Esophagus muscularis mucosa (tissue), 4 donors: Measurements from ENCODE around the gene IKZF1. TPM values are rescaled to one million over a fixed set of nuclear protein-coding genes. Genes with fewer than 3 reads are reported as not detected.

Source experiments
- DNase-seq: peaks from one replicate; pipeline ENCODE4 v3.0.0-alpha.2; 2017; ENCODE audit errors: extremely low spot score
- H3K27ac ChIP-seq, 4 donors: fragments of 200-600 bp; sonication (generic); replicated peaks in 1 of 4; 1 replicate in 3 of 4; 2 replicates in 1 of 4; pipeline ENCODE4 v1.5.1; 2016 to 2019; ENCODE audit warnings: mild to moderate bottlenecking in 1 of 4
- H3K27me3 ChIP-seq, 4 donors: fragments of 200-600 bp; sonication (generic); one replicate each; pipeline versions ENCODE4 v1.5.1 to v1.6.0; 2016 to 2019
- H3K36me3 ChIP-seq, 4 donors: fragments of 200-600 bp; sonication (generic); one replicate each; pipeline ENCODE4 v1.5.1; 2016 to 2019
- H3K4me1 ChIP-seq, 4 donors: fragments of 200-600 bp; sonication (generic); one replicate each; pipeline ENCODE4 v1.5.1; 2016 to 2019
- H3K4me3 ChIP-seq, 4 donors: fragments of 200-600 bp; sonication (generic); 1 replicate in 2 of 4; 2 replicates in 2 of 4; pipeline ENCODE4 v1.5.1; 2016 to 2019; ENCODE audit warnings: mild to moderate bottlenecking in 4 of 4, moderate library complexity in 1 of 4
- H3K9me3 ChIP-seq, 4 donors: fragments of 200-600 bp; sonication (generic); 1 replicate in 3 of 4; 2 replicates in 1 of 4; pipeline ENCODE4 v1.5.1; 2016 to 2019
- EP300 ChIP-seq: sonication (generic); formaldehyde crosslinking; IDR thresholded peaks from one replicate; pipeline ENCODE4 v1.6.1; 2017; ENCODE audit warnings: antibody characterized with exemption
- POLR2A ChIP-seq: fragments of 450-650 bp; IDR thresholded peaks from one replicate; pipeline ENCODE4 v1.6.1; 2017; ENCODE audit warnings: antibody characterized with exemption, moderate library complexity, mild to moderate bottlenecking, low read depth
- POLR2AphosphoS5 ChIP-seq, 2 donors: sonication (generic); formaldehyde crosslinking; IDR thresholded peaks; one replicate each; pipeline ENCODE4 v1.6.1; 2017; ENCODE audit warnings: antibody characterized with exemption in 2 of 2
- WGBS: methylation state at CpG from one replicate; pipeline ENCODE4 v1.1.5; 2018; 5-methylcytosine and 5-hydroxymethylcytosine counted together
- intact Hi-C: fragments of 100-400 bp; cut with DNase I; formaldehyde crosslinking; loops from one replicate; pipeline ENCODE4 v1.15.1; 2023
- total RNA-seq, 4 donors: library from RNA; depleted of rRNA; stranded (reverse); fragments of >200 nt; gene quantifications; one replicate each; pipeline versions ENCODE4 v1.1.0 to v1.2.1, GENCODE V29; 2016
- TF ChIP-seq, protein P1 (sequence below), 3 experiments: fragments of 200-600 bp in 2 of 3; fragments of 450-650 bp in 1 of 3; sonication (generic) in 2 of 3; IDR thresholded peaks; one replicate each; pipeline ENCODE4 v1.5.1; 2017 to 2019; ENCODE audit warnings: antibody characterized with exemption in 3 of 3, mild to moderate bottlenecking in 2 of 3, moderate library complexity in 1 of 3

Gene IKZF1
- total RNA-seq, 4 donors from 2014 or later: 3.6 to 17.7 (median 9.2) TPM

DNA sequence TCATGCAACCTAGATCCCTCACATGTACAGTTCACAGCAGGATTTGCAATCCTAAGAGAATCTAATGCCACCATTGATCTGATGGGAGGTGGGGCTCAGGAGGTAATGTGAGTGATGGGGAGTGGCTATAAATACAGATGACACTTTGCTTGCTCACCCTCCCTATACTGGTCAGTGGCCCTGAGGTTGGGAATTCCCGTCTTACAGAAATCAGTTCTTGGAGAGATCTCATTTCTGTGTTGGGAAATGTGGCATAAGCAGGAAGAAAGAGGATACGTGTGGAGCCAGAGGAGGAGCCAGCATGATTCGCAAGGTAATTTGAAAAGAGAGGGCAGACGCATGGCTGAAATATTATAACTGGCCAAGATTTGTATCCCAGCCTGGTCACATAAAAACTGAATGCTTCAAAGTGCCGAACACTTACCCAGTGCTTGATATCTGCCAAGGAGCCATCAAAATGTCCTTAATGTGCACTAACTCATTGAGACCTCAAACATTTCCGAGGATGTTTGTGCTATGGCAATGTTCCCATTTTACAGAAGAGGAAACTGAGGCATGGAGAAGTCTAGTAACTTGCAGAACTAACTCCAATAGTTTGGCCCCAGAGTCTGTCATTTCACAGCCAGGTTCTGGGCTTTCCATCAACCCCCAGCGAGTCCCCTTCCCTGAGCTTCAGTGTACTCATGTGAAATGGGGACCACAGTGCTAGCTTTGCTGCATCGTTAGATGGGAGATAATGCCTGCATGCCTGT lies 5.5 kb upstream of the IKZF1 start:
- Histone ChIP-seq H3K27me3 (peaks cover 0 to 41% (median 2%) of the 10 kb centered on the region in 4 donors), H3K4me1 (peaks cover 0 to 4% (median under 1%) of the 10 kb centered on the region in 4 donors), H3K9me3 (no peaks in the 10 kb centered on the region), H3K4me3 (no peak overlapping the region), H3K27ac (no peak overlapping the region), H3K36me3 (no peaks in the 10 kb centered on the region)
- TF ChIP-seq EP300: no peak
- TF ChIP-seq POLR2AphosphoS5 (IDR thresholded peaks at IDR 0.05): no peak
- TF ChIP-seq, protein P1, sequence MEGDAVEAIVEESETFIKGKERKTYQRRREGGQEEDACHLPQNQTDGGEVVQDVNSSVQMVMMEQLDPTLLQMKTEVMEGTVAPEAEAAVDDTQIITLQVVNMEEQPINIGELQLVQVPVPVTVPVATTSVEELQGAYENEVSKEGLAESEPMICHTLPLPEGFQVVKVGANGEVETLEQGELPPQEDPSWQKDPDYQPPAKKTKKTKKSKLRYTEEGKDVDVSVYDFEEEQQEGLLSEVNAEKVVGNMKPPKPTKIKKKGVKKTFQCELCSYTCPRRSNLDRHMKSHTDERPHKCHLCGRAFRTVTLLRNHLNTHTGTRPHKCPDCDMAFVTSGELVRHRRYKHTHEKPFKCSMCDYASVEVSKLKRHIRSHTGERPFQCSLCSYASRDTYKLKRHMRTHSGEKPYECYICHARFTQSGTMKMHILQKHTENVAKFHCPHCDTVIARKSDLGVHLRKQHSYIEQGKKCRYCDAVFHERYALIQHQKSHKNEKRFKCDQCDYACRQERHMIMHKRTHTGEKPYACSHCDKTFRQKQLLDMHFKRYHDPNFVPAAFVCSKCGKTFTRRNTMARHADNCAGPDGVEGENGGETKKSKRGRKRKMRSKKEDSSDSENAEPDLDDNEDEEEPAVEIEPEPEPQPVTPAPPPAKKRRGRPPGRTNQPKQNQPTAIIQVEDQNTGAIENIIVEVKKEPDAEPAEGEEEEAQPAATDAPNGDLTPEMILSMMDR (IDR thresholded peaks at IDR 0.05): no peak
- TF ChIP-seq POLR2A: no peak
- intact Hi-C loops: no loop called here
- 82% methylated on average over 8 of the region's 8 CpGs for WGBS
- no peak for DNase-seq

DNA sequence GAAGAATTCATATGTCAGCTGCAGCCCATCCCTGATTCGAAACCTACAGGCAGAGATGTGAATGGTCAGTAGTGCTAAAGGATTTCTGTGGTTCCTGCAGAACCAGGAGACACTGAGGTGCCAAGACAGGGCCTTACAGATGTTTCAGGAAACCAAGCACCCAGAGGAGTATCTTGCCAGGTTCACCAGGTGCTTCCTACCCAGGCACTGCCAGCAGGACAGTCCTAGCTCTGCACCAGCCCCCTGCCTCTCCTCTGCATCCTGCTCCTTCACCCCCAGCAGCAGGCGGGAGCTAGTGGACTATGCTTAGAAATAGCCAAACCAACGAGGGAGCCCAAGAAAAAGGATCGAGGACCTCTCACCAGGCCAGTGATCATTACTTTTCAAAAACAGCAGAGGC lies 4.2 kb upstream of the IKZF1 start:
- H3K27me3 ChIP-seq: peaks cover 0 to 44% (median 2%) of the 10 kb centered on the region in 4 donors
- H3K27ac ChIP-seq: no peak overlapping the region
- no peaks in the 10 kb centered on the region for H3K36me3 ChIP-seq
- WGBS: 67% methylated on average over 4 of the region's 4 CpGs
- no peak for DNase-seq
- intact Hi-C loops: loop anchor here (10.0 kb wide), 1 partner anchor 56 kb away; no protein-coding TSS in a partner anchor
- peaks cover 0 to 13% (median 9%) of the 10 kb centered on the region in 4 donors for H3K4me1 ChIP-seq
- TF ChIP-seq POLR2A: no peak
- H3K4me3 ChIP-seq: no peak overlapping the region
- H3K9me3 ChIP-seq: no peaks in the 10 kb centered on the region

DNA sequence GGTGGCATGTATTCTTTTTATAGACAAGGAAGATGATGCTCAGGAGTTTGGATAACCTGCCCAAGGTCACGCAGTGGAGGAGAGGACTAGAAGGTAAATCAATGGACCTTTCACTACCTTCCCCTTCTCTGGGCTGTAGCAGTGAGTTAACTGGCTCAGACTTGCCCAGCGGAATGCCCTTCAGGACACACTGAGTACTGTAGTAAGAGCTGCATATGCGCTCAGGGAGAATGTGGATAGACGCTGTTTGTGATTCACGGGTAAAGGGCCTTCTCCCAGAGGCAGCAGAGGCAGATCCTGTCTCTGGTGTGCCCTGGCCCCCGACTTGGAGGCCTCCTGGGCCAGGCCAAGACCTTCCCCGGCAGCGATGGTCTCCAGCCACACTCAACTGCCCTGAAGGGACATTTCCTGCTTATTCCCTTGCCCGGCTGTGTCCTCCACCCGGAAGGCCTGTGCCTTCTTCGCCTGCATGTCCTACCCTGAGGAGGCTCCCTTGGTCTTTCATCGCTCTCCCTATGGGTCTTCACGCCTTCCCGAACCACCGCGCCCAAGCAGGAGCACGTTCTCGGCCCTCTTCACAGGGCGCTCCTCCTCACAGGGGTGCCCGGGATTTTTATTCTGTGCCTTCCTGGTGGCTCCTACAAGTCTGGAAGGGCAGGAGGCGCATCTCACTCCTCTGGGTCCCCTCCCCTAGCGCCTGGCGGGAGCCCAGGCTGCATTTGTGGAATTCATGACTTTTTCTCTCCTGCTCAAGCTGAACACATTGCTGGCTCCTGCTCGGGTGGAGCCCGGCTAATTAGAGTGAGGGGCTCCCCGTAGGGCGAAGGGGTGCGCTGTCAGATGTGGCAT lies 1.8 kb upstream of the IKZF1 start:
- Histone ChIP-seq H3K9me3 (no peaks in the 10 kb centered on the region), H3K27me3 (peaks cover 0 to 50% (median 2%) of the 10 kb centered on the region in 4 donors), H3K36me3 (no peaks in the 10 kb centered on the region), H3K27ac (no peak overlapping the region), H3K4me1 (peaks cover 0 to 13% (median 9%) of the 10 kb centered on the region in 4 donors), H3K4me3 (no peak overlapping the region)
- intact Hi-C loops: loop anchor here (10.0 kb wide), 1 partner anchor 58 kb away; no protein-coding TSS in a partner anchor
- TF ChIP-seq POLR2A (no peak), POLR2AphosphoS5 (IDR thresholded peaks at IDR 0.05) (no peak), EP300 (no peak)
- TF ChIP-seq, protein P1 (IDR thresholded peaks at IDR 0.05): no peak
- DNase-seq: no peak
- WGBS: 92% methylated on average over 27 of the region's 28 CpGs

DNA sequence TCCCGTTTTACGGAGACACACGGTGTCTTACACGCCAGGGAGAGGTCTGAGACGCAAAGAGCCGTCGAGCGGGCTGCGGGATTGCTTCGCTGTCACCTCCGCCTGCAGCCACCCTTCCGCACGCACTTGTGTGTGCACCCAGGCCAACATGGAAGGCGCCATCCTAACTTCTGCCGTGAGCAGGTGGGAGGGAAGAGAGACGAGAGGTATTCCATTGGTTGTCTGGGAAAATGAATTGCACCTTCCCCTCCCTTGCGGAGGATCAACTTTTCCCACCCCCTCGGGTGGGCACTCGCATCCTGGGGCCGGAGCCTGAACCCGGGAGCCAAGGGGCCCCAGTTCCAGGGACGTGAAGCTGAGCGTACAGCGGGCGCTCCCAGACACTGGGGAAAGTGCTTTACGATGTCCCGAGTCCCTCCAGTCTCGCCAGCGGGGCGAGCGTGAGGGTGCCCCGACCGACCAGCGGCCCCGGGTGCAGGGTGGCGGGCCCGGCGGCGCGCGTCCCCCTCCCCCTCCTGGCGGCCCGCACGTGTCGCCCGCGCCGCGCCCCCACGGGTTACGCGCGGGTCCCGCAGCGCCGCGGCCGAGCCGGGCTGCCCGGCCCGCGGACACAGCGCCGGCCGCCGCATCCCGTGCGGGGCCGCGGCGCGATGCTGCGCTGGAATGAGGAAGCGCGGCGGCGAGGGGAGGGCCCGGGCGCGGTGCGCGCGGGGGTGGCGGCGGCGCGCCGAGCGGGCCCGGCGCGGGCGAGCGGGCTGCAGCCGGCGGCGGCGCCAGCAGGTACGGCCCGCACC lies 984 bp upstream of the IKZF1 start:
- H3K4me1 ChIP-seq: peaks cover 0 to 13% (median 9%) of the 10 kb centered on the region in 4 donors
- H3K27ac ChIP-seq: peak overlapping the region in 1 of 4 donors; percentile 61
- no peak for TF ChIP-seq POLR2A
- TF ChIP-seq, protein P1 (IDR thresholded peaks at IDR 0.05): no peak
- TF ChIP-seq EP300: no peak
- TF ChIP-seq POLR2AphosphoS5 (IDR thresholded peaks at IDR 0.05): no peak
- H3K4me3 ChIP-seq: peak overlapping the region; percentile 44 to 59 (median 50)
- no peak for DNase-seq
- no peaks in the 10 kb centered on the region for H3K36me3 ChIP-seq
- intact Hi-C loops: loop anchor here (10.0 kb wide), 1 partner anchor 59 kb away; no protein-coding TSS in a partner anchor
- WGBS: 89% methylated on average over 6 of the region's 100 CpGs
- H3K9me3 ChIP-seq: no peaks in the 10 kb centered on the region
- peaks cover 0 to 52% (median 2%) of the 10 kb centered on the region in 4 donors for H3K27me3 ChIP-seq
